BE2C (cell line): ENCODE data around the gene LRRC42.
"Not testable (repeated sequence)": the region's sequence is repeated elsewhere in the genome, so short reads cannot be mapped to it uniquely, and the experiment has no call there.

Source experiments
- DNase-seq: peaks from one replicate; pipeline ENCODE4 v3.0.0-alpha.2; 2020
- H3K27me3 ChIP-seq: fragments of 250-450 bp; sonication (Bioruptor Pico); 2 replicates; pipeline ENCODE4 v1.5.1; 2020; ENCODE audit warnings: mild to moderate bottlenecking
- H3K36me3 ChIP-seq: fragments of 250-450 bp; sonication (Bioruptor Pico); 2 replicates; pipeline ENCODE4 v1.5.1; 2020; ENCODE audit warnings: mild to moderate bottlenecking
- H3K4me1 ChIP-seq: fragments of 250-450 bp; sonication (Bioruptor Pico); 2 replicates; pipeline ENCODE4 v1.5.1; 2020
- H3K4me3 ChIP-seq: 2 replicates; pipeline ENCODE4 v1.5.1; 2011; ENCODE audit warnings: low read depth, low read length
- H3K9me3 ChIP-seq: fragments of 250-450 bp; sonication (Bioruptor Pico); 2 replicates; pipeline ENCODE4 v1.5.1; 2020
- CTCF ChIP-seq: IDR thresholded peaks from 2 replicates; pipeline ENCODE4 v1.5.1; 2012; ENCODE audit warnings: mild to moderate bottlenecking, low read depth, low read length

LRRC42 gene

GRCh38 chr1:54002544-54003248, 56.5 kb downstream of the LRRC42 start:
- Histone ChIP-seq H3K27me3 (no peaks in the 10 kb centered on the region), H3K4me3 (no peak overlapping the region), H3K36me3 (no peaks in the 10 kb centered on the region), H3K9me3 (no peaks in the 10 kb centered on the region), H3K4me1 (no peaks in the 10 kb centered on the region)
- no peak for DNase-seq
- no peak for TF ChIP-seq CTCF

DNA sequence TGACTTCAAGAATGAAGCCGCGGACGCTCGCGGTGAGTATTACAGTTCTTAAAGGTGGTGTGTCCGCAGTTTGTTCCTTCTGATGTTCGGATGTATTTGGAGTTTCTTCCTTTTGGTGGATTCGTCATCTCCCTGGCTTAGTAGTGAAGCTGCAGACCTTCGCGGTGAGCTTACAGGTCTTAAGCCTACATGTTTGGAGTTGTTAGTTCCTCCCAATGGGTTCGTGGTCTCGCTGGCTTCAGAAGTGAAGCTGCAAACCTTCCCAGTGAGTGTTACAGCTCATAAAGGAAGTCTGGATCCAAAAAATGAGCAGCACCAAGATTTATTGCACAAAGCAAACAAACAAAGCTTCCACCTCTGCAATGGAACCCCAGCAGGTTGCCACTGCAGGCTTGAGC, 57.1 kb downstream of the LRRC42 start:
- DNase-seq = no peak
- H3K4me1 ChIP-seq = no peaks in the 10 kb centered on the region
- H3K4me3 ChIP-seq = no peak overlapping the region
- H3K36me3 ChIP-seq = no peaks in the 10 kb centered on the region
- H3K9me3 ChIP-seq = no peaks in the 10 kb centered on the region
- H3K27me3 ChIP-seq = no peaks in the 10 kb centered on the region
- no peak for TF ChIP-seq CTCF

DNA sequence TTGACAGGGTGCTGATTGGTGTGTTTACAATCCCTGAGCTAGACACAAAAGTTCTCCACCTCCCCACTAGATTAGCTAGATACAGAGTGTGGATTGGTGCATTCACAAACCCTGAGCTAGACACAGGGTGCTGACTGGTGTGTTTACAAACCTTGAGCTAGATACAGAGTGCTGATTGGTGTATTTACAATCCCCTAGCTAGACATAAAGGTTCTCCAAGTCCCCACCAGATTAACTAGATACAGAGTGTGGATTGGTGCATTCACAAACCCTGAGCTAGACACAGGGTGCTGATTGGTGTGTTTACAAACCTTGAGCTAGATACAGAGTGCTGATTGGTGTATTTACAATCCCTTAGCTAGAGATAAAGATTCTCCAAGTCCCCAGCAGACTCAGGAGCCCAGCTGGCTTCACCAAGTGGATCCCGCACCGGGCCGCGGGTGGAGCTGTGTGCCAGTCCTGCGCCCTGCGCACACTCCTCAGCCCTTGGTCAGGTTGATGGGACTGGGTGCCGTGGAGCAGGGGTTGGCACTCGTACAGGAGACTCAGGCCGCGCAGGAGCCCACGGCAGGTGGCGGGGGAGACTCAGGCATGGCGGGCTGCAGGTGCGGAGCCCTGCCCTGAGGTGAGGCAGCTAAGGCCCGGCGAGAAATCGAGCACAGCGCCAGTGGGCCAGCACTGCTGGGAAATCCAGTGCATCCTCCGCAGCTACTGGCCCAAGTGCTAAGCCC, 57.8 kb downstream of the LRRC42 start:
- H3K36me3 ChIP-seq, H3K9me3 ChIP-seq, H3K27me3 ChIP-seq, DNase-seq, H3K4me1 ChIP-seq, H3K4me3 ChIP-seq: not testable (repeated sequence)

- Histone ChIP-seq H3K36me3 (no peaks in the 10 kb centered on the region), H3K4me1 (no peaks in the 10 kb centered on the region), H3K27me3 (no peaks in the 10 kb centered on the region), H3K9me3 (no peaks in the 10 kb centered on the region), H3K4me3 (no peak overlapping the region)
- no peak for TF ChIP-seq CTCF
- no peak for DNase-seq
Observed at GRCh38 chr1:54004481-54005049, 58.4 kb downstream of the LRRC42 start.

GRCh38 chr1:54006508-54006907, 60.4 kb downstream of the LRRC42 start:
- no peaks in the 10 kb centered on the region for H3K4me1 ChIP-seq
- no peaks in the 10 kb centered on the region for H3K36me3 ChIP-seq
- H3K4me3 ChIP-seq = no peak overlapping the region
- H3K9me3 ChIP-seq = no peaks in the 10 kb centered on the region
- no peak for DNase-seq
- TF ChIP-seq CTCF = no peak
- no peaks in the 10 kb centered on the region for H3K27me3 ChIP-seq

- DNase-seq = no peak
- no peaks in the 10 kb centered on the region for H3K4me1 ChIP-seq
- no peak overlapping the region for H3K4me3 ChIP-seq
- H3K9me3 ChIP-seq = no peaks in the 10 kb centered on the region
- TF ChIP-seq CTCF = no peak
- H3K36me3 ChIP-seq = no peaks in the 10 kb centered on the region
- H3K27me3 ChIP-seq = no peaks in the 10 kb centered on the region
Observed at GRCh38 chr1:54007613-54008012, 61.5 kb downstream of the LRRC42 start.
